DOHH2 (cell line): Measurements from ENCODE around the gene SRP68.

Experiments
- EZH2phosphoT487 ChIP-seq: fragments of 200-600 bp; sonication (generic); IDR thresholded peaks from 2 replicates; pipeline ENCODE4 v1.6.1; 2017; ENCODE audit warnings: borderline replicate concordance, mild to moderate bottlenecking, antibody characterized with exemption, low read length, moderate library complexity, mixed read lengths
- TF ChIP-seq, protein P1 (sequence below): fragments of 200-600 bp; sonication (generic); IDR thresholded peaks from one replicate; pipeline ENCODE4 v1.5.1; 2014; ENCODE audit warnings: antibody characterized with exemption, mild to moderate bottlenecking, low read depth, low read length; ENCODE audit not compliant: poor library complexity, severe bottlenecking

- TF ChIP-seq, protein P1, sequence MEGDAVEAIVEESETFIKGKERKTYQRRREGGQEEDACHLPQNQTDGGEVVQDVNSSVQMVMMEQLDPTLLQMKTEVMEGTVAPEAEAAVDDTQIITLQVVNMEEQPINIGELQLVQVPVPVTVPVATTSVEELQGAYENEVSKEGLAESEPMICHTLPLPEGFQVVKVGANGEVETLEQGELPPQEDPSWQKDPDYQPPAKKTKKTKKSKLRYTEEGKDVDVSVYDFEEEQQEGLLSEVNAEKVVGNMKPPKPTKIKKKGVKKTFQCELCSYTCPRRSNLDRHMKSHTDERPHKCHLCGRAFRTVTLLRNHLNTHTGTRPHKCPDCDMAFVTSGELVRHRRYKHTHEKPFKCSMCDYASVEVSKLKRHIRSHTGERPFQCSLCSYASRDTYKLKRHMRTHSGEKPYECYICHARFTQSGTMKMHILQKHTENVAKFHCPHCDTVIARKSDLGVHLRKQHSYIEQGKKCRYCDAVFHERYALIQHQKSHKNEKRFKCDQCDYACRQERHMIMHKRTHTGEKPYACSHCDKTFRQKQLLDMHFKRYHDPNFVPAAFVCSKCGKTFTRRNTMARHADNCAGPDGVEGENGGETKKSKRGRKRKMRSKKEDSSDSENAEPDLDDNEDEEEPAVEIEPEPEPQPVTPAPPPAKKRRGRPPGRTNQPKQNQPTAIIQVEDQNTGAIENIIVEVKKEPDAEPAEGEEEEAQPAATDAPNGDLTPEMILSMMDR, result no peak
- no peak for TF ChIP-seq EZH2phosphoT487
Observed at GRCh38 chr17:76024353-76024752, 48.0 kb downstream of the SRP68 start.
